Measurements from ENCODE around the gene ZSCAN32. TPM values are rescaled to one million over a fixed set of nuclear protein-coding genes. Genes with fewer than 3 reads are reported as not detected.

The ZSCAN32 gene
- total RNA-seq, 2 experiments from 2014 or later, result 13.2 to 15.6 TPM

DNA sequence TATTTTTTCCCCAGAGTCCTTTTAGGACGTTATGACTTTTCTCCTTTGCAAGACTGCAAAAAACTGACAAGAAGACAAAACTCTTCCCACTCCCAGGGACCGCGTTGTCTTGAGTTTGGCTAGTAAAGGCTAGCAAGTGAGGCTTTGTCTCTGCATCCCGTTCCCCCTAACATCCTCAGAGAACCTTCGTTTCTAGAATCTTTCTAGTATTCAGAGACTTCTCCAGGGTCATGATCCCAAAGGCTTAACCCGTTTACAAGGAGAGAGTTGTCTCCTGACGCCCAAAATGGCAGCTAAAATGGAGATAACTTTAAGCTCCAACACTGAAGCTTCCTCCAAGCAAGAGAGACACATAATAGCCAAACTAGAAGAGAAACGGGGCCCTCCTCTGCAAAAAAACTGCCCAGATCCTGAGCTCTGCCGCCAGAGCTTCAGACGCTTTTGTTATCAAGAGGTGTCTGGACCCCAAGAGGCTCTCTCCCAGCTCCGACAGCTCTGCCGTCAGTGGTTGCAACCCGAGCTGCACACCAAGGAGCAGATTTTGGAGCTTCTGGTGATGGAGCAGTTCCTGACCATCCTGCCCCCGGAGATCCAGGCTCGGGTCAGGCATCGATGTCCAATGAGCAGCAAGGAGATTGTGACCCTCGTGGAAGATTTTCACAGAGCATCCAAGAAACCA, 1.1 kb upstream of the ZSCAN32 start:
- ChIA-PET POLR2A (interaction anchor here (0.9 to 2.8 kb wide), 9 partner anchors 8 to 242 kb away, joined by 3 to 14 read pairs (median 3); partner anchors contain the start of genes NAA60, TIGD7, ZNF597 and ZNF75A), CTCF (interaction anchor here (0.7 to 2.7 kb wide), 10 partner anchors 11 to 1146 kb away, joined by 3 to 8 read pairs (median 3); partner anchors contain the start of genes NAA60 and ZNF597)
- H3K27ac Mint-ChIP-seq, result peak overlapping the region; percentile 82
- H3K9me3 Mint-ChIP-seq, result peaks cover 31% of the 10 kb centered on the region
- intact Hi-C loops (cut with micrococcal nuclease), result no loop called here
- peaks cover 60% of the 10 kb centered on the region for H3K36me3 Mint-ChIP-seq (ENCODE audit: low read depth)
- no peak for ATAC-seq
- TF ChIP-seq, protein P1, sequence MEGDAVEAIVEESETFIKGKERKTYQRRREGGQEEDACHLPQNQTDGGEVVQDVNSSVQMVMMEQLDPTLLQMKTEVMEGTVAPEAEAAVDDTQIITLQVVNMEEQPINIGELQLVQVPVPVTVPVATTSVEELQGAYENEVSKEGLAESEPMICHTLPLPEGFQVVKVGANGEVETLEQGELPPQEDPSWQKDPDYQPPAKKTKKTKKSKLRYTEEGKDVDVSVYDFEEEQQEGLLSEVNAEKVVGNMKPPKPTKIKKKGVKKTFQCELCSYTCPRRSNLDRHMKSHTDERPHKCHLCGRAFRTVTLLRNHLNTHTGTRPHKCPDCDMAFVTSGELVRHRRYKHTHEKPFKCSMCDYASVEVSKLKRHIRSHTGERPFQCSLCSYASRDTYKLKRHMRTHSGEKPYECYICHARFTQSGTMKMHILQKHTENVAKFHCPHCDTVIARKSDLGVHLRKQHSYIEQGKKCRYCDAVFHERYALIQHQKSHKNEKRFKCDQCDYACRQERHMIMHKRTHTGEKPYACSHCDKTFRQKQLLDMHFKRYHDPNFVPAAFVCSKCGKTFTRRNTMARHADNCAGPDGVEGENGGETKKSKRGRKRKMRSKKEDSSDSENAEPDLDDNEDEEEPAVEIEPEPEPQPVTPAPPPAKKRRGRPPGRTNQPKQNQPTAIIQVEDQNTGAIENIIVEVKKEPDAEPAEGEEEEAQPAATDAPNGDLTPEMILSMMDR (IDR thresholded peaks at IDR 0.05), result no peak
- no peaks in the 10 kb centered on the region for H3K27me3 Mint-ChIP-seq
- peaks cover 36% of the 10 kb centered on the region for H3K4me1 Mint-ChIP-seq (ENCODE audit: low read depth)
- peak; percentile 4 for DNase-seq
- H3K4me3 Mint-ChIP-seq, result peak overlapping the region; percentile 82

DNA sequence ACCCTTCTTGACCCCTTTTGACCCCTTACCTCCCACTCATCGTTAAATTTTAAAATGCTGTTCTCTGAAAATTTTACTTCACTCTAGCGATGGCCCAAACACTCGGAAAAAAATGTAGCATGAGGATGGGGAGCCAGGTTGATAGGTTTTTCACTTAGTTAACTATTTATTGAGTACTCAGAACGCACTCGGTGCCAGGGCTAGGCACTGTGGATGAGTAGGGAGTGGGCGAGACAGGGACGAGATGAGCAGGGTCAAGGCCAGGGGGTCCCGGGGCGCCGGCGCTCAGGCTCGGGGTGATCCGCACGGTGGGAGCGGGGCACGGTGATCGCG, 392 bp downstream of the ZSCAN32 start:
- ChIA-PET CTCF (interaction anchor here (0.9 to 2.7 kb wide), 5 partner anchors 11 to 57 kb away, joined by 3 to 8 read pairs (median 3); partner anchors contain the start of genes NAA60 and ZNF597), POLR2A (interaction anchor here (0.7 to 2.8 kb wide), 5 partner anchors 20 to 376 kb away, joined by 3 to 14 read pairs (median 4); partner anchors contain the start of genes NAA60, TIGD7, ZNF597 and ZNF75A)
- Mint-ChIP-seq H3K9me3 (peaks cover 35% of the 10 kb centered on the region), H3K27ac (peak overlapping the region; percentile 79), H3K4me3 (peak overlapping the region; percentile 82), H3K4me1 (ENCODE audit: low read depth) (peaks cover 45% of the 10 kb centered on the region), H3K27me3 (no peaks in the 10 kb centered on the region), H3K36me3 (ENCODE audit: low read depth) (peaks cover 62% of the 10 kb centered on the region)
- ATAC-seq, result no peak
- intact Hi-C loops (cut with micrococcal nuclease), result no loop called here
- TF ChIP-seq, protein P1 (IDR thresholded peaks at IDR 0.05), result no peak
- no peak for DNase-seq

DNA sequence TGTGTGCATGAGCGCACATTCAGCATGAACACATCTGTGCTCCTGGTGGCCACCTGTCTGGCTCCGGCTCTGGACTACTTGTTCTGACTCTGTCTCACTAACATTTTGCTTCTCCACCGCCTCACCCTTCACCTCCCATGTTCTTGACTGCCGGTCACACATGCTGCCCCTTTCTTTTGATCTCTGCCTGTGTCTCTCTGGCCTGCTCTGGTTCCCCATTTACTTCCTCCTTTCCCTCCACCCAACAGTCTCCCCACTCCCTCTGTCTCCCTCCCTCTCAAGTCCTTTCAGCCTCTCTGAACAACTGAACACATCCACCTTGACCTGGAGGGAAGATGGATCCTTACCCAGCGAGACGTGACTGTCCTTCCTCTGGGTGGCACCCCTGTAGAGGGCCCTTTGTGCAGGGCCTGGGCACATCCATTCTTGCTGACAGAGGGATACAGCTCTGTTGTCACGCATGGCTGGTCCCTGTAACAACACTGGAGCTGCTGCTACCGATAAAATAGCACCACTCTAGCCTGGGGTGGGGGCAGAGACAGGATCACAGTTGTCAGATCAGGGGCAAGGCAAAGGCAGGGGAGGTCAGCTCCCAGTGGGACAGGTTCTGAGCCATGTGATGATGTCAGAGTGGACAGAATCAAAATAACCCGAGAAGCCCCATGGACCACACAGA, 11.0 kb downstream of the ZSCAN32 start:
- H3K4me3 Mint-ChIP-seq, result no peak overlapping the region
- peaks cover 6% of the 10 kb centered on the region for H3K4me1 Mint-ChIP-seq (ENCODE audit: low read depth)
- no peak for ATAC-seq

DNA sequence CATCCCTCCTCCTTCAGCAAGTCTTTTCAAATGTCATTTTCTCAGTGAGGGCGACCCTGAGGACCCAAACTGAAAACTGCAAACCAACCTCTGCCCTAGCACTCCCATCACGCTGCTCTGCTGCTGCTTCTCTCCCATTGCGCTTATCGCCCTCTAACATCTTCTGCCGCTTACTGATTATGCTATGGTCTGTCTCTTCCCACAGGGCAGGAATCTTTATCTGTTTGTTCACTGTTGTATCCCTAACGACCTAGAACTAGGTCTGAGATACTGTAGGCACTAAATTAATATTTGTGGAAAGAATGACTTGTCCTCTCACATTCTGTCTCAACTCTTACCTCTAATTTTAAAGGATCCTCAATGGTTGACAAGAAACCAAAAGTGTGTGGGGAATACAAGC, 12.5 kb downstream of the ZSCAN32 start:
- intact Hi-C loops (cut with micrococcal nuclease), result no loop called here
- no peak for DNase-seq
- no peak for ATAC-seq
- TF ChIP-seq, protein P1 (IDR thresholded peaks at IDR 0.05), result no peak
- no peaks in the 10 kb centered on the region for H3K27me3 Mint-ChIP-seq
- peaks cover 87% of the 10 kb centered on the region for H3K36me3 Mint-ChIP-seq (ENCODE audit: low read depth)
- ChIA-PET POLR2A (no interaction called here), CTCF (no interaction called here)
- H3K27ac Mint-ChIP-seq, result no peak overlapping the region
- no peak overlapping the region for H3K4me3 Mint-ChIP-seq
- no peaks in the 10 kb centered on the region for H3K4me1 Mint-ChIP-seq (ENCODE audit: low read depth)
- peaks cover 53% of the 10 kb centered on the region for H3K9me3 Mint-ChIP-seq

More for the DNA sequence above, 11.0 kb downstream of the ZSCAN32 start:
- intact Hi-C loops (cut with micrococcal nuclease), result no loop called here
- H3K9me3 Mint-ChIP-seq, result peaks cover 49% of the 10 kb centered on the region
- H3K36me3 Mint-ChIP-seq (ENCODE audit: low read depth), result peaks cover 87% of the 10 kb centered on the region
- no peak for DNase-seq
- ChIA-PET CTCF (no interaction called here), POLR2A (interaction anchor here (0.6 to 1.0 kb wide), 2 partner anchors 42 to 84 kb away, joined by 3 read pairs; no protein-coding TSS in a partner anchor)
- TF ChIP-seq, protein P1 (IDR thresholded peaks at IDR 0.05), result no peak
- H3K27me3 Mint-ChIP-seq, result no peaks in the 10 kb centered on the region
- H3K27ac Mint-ChIP-seq, result no peak overlapping the region

Measured in activated CD8-positive, alpha-beta T cell treated with anti-CD3 and anti-CD28 coated beads for 36 hours (primary cell).